NCI-H1436 treated with DMSO at 0.1 percent for 48 hours (cell line): ENCODE measurements around the gene TNFSF13B.
"Not testable (repeated sequence)": the region's sequence is repeated elsewhere in the genome, so short reads cannot be mapped to it uniquely, and the experiment has no call there.

ENCODE experiments used
- DNase-seq: peaks from one replicate; lab custom pipeline; 2025; lab: John Stamatoyannopoulos, UW

Gene TNFSF13B

DNA sequence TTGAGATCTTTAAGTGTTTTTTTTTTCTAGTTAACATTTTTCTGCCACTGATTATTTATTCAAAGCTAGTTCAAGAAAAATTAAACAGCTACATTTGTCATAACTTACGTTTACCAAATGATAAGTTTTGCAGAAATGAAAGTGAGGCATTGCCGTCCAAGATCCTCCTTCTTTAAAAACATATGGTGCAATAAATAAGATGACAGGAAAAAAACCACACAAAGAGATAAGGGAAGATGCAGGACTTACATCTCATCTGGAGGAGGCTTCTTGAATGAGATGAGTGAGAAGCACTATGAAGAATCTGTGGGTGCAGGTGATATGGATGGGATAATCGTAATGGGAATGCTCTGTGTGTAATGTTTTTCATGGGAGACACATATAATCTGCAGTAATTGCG, 12.4 kb downstream of the TNFSF13B start:
- DNase-seq = no peak

DNA sequence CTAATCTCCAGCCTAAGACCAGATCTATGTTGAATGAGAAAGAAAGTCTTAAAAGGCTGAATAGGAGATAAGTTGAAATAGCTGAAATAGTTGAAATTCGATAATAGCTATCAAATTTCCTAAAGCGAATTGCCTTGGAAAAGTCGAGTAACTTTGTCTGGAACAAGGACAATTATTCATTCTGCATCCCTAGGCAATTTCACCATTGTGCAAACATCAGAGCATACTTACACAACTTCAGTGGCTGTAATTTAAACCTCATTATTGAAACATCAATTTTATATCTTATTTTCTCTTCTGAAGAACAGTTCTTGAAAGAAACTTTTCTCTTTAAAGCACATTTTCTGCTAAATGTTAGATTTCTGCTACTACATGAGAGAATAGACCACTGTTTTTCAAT, 13.6 kb downstream of the TNFSF13B start:
- no peak for DNase-seq

DNA sequence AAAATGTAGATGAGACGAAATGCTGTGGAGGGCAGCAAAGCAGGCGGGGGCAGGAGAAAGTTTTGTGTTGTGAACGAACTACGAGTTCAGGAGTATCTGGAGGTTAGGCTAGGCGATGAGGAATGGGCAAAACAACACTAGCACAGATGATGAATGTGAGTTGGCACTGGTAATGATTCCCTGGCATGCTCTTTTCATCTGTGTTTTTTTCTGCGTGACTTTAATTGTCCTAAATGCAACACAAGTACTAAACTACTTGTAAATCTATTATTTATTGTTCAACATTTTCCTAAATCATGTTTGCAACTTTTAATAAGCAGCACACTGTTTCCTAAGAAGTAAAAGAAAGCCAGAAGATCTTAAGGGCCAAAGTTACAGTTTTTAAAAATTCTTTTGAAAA, 19.2 kb downstream of the TNFSF13B start:
- no peak for DNase-seq

DNA sequence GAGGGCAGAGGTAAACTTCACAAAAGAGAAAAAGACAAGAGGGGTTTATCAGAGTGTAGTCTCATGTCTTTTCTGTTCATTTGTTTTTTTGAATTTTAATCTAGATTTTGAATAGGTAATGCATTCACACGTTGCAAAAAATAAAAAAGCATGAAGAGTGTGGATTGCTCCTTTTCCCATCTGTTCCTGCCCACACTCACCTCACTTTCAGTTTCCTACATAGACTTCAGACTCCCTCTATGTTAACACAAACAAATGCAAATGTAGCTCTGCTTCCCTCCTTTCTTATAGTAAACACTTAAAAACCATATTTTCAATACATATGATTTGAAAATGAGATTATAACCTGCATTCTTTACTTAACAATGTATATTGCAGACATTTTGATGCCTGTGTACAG, 20.3 kb downstream of the TNFSF13B start:
- no peak for DNase-seq

DNA sequence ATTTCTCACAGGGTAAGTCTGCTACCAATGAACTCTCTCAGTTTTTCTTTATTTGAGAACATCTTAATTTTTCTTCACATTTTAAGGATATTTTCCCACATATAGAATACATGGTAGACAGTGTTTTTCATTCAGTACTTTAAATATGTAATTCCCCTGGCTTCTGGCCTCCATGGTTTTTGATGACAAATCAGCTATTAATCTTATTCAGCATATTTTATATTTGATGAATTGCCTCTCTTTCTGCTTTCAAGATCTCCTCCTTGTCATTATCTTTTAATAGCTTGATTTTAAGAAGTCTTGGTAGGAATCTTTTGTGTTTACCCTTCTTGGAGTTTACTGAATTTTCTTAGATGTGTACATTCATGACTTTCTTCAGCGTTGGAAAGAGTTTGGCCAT, 27.6 kb downstream of the TNFSF13B start:
- no peak for DNase-seq

DNA sequence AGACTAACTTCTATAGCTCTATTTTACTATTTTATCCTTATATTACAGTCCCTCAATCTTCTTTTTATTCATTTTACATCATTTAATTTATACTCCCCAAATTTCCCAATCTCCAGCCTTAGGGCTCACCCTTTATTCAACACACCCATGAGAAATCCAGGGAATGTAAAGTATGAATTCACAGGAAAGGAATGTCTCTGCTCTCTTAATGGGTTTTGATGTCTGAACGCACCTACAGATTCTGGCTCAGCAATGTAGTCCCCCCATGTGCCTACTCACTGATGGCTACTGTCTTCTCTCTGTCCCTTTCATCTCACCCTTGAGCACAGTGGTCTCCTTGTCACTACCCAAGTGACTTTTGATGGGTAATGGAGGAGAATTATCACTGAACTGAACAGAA, 32.8 kb downstream of the TNFSF13B start:
- no peak for DNase-seq

DNA sequence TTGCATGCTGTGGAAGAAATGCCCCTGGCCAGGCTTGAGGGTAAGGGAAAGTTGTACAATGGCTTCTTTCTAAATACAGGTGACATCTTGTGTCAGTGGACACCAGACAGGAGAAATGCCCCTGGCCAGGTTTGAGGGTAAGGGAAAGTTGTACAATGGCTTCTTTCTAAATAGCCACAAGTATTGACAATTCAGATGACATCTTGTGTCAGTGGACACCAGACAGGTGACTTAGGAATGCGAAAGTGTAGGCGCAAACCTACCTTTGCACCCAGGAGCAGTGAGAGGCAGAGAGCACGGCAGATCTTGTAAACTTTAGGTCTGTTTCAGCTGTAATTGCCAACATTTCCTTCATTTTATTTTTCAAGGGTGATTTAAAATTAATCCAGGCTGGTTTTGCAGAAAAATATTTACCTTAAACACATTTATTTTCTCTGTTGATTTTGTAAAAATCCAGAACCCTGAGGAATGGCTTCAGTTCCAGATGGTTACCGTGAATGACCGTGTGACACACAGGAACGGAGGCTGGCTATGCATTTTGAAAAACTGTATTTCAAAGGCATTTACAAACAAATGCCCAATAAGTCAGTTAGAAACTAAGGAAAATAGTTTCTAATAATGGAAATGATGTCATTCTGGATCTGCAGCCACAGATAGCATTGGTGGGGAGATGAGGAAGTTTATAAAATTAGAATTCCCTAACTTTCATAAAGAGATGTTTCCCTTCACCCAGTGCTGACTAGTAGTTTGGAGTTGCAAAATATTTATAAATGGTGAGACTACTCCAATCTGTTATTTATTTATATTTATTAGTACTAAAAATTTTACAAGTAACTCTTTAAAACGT, 34.9 kb downstream of the TNFSF13B start:
- DNase-seq = no peak

DNA sequence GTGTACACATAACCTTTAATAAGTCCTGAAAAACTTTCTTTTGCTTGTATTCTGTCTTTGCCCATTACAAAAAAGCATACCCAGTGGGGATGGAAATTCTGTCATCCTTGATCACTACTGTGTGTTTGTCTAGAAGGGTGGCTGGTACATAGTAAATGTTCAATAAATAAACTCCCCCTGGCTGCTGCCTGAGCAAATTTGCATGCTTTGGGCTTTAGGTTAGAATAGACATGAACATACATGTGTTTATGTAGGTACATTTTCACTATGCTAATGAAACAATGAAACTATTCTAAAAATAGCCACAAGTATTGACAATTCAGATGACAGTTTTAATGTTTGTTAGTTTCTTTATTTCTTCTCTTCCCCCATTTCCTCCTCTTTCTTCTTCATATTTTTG, 36.1 kb downstream of the TNFSF13B start:
- no peak for DNase-seq

DNA sequence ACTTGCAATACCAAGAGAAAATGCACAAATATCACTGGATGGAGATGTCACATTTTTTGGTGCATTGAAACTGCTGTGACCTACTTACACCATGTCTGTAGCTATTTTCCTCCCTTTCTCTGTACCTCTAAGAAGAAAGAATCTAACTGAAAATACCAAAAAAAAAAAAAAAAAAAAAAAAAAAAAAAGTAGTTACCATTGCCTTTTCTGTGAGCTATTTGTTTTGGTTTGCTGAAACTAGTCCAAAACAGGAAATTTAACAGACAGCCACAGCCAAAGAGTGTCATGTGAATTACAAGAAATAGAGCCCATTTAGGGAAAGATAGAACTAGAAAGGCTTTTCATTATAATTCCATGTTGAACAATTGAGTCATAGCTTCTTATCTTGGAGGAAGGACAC, 37.3 kb downstream of the TNFSF13B start:
- DNase-seq = no peak

DNA sequence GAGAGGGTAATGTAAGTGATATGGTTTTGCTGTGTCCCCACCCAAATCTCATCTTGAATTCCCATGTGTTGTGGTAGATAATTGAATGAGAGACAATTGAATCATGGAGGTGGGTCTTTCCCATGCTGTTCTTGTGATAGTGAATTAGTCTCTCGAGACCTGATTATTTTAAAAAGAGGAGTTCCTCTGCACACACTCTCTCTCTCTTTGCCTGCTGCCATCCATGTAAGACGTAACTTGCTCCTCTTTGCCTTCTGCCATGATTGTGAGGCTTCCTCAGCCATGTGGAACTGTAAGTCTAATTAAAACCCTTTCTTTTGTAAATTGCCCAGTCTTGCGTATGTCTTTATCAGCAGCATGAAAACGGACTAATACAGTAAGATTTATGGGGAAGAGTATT, 42.1 kb downstream of the TNFSF13B start:
- DNase-seq = not testable (repeated sequence)

DNA sequence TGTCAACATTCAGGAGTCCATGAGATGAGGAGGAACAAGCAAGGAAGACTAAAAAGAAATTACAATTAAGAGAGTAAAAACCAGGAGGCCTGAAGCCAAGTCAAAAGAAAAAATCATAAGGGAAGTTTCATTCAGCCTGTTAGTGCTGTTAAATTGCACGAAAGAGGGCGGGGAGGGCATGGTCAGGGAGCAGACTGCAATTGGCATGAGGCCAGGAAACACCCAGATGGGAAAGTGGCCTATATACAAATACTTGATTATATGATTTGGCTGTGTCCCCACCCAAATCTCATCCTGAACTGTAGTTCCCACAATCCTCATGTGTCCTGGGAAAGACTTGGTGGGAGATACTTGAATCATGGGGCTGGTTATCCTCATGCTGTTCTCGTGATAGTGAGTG, 43.9 kb downstream of the TNFSF13B start:
- no peak for DNase-seq

DNA sequence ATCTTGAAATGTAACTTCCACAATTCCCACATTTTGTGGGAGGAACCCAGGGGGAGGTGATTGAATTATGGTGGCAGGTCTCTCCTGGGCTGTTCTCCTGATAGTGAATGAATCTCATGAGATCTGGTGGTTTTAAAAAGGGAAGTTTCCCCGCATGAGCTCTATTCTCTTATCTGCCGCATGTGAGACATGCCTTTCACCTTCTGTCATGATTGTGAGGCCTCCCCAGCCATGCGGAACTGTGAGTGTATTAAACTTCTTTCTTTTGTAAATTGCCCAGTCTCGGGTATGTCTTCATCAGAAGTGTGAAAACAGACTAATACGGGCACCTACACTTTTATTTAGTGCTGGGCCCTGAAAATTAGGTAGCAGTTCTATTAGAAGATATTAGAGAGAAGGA, 45.8 kb downstream of the TNFSF13B start:
- DNase-seq = no peak

DNA sequence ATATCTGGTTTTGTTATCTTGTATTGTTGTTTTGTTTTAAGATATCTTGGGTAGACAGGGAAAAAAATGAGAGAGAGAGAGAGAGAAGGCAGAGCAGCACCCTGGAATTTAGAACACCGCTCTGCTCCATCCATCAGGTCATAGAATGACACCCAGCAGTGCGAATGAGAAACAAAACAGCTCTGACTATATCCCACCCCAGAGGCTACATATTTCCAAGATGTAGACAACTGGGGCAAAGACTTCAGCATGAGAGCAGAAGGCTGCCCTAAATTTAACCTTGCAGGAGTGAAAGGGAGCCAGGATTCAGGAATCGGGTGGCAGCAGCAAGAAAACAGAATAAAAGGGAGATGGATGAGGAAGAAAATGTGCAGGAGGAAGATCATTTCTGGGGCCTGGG, 46.5 kb downstream of the TNFSF13B start:
- DNase-seq = no peak

DNA sequence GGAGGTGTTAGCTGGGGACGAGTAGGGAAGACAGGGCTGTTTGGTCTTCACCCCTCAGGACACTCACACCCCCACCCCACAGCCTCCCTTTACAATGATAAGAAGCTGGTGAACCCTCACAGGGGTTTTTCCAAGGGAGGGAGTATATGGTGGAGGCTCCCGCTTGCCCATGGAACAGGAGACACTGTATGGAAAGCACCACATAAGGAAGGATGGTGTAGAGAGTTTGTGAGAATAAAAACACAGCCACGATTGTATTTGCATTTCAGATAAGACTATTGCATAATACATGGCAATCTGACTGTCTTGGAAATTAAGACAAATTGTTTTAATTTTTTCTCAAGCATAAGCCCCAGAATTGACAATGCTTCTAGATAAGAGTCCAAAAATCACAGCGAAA, 46.9 kb downstream of the TNFSF13B start:
- DNase-seq = no peak

DNA sequence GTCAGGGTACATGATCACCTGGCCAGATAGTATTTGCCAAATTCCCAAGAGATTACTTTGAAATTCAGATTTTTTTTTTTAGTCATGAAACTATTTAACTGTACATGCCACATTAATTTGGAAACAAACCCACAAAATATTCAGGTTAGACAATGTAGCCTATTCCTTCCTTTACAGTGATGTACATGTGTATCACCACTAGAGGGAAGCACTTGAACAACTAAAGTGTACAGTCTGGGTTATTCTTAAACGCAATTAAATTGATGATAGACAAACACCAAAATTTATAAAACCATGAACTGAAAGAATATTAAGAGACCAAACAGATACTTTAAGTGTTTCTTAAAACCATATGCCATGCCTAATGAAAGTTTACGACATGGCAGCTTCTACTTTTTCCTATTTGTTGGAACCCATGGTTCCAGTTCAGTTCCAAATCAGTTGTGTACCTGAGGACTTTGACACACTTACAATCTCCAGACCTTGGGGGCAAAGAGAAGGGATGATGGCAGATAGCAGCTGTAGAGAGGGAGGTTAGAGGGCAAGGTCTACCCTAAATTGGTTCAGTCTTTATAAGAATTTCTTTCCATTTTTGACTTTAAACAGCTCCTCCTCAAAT, 52.8 kb downstream of the TNFSF13B start:
- DNase-seq = no peak

DNA sequence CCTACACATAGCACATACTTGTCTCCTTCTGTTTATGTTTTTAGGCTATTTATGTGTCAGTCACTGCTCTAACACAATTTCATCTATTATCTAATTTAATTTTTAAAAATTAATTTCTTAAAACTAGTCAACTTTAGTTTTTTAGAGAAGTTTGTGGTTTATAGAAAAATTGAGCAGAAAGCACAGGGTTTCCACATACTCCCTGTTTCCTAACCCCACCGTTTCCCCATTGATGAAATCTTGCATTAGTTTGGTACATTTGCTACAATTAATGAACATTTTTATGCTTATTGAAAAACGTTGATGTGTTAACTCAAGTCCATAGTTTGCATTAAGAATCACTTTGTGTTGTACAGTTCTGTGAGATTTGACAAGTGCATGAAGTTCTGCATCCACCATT, 53.5 kb downstream of the TNFSF13B start:
- DNase-seq = no peak

DNA sequence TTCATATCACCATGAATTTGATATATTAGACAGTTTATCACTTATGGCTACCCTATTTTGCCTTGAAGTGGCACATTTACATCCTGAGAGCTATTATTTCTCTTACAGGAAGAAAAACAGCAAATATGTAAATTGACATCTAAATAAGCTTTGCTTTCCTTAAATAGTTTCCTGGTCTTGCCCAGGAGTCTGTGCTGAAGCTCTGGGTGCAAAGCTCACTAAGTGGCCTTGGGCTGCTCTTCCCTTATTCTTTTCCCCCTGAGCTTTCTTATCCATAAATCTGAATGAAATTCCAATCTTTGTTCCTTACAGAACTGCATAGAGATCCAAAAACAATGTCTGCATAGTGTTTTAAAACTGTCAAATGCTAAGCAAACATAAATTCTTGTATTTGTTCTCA, 56.3 kb downstream of the TNFSF13B start:
- no peak for DNase-seq

DNA sequence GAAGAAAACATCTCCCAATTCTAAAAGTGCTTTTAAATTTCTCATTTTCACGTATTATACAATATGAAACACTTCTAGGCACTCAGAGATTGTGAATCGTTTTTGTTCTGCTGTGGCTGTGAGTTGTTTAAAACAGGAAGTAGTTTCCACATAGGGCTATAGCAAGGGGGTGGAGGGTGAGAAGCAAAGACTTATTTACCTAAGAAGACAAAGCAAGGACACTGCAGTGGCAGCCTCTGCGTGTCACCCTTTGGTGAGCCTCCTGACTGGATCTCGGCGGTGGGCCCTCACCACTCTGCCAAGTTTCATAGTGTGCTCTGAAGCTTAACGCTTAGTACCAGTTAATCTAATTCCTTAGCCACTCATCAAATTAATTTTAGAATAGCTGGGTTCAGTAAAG, 56.8 kb downstream of the TNFSF13B start:
- DNase-seq = no peak

DNA sequence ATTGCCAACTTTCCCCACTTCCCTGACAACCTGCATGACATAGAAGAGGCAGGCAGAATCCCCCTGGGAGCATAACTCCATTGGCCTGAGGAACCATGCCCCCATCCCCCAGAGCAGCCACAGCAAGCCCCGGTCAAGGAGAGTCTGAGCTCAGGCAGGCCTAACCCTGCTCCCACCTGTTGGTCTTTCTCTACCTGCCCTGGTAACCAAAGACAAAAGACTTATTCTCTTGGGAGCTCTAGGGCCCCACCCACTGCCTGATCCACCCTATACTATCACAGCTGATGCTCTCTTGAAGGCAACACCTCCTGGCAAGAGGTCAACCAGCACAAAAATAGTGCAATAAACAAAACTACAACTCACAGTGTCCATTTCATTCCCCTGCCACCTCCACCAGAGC, 59.3 kb downstream of the TNFSF13B start:
- no peak for DNase-seq

DNA sequence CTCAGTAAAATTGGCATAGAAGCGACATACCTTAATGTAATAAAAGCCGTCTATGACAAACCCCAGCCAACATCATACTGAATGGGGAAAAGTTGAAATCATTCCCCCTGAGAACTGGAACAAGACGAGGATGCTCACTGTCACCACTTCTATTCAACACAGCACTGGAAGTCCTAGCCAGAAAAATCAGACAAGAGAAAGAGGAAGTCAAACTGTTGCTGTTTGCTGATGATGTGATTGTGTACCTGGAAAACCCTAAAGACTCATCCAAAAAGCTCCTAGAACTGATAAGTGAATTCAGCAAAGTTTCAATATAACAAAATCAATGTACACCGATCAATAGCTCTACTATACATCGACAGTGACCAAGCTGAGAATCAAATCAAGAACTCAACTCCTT, 63.3 kb downstream of the TNFSF13B start:
- DNase-seq = no peak

DNA sequence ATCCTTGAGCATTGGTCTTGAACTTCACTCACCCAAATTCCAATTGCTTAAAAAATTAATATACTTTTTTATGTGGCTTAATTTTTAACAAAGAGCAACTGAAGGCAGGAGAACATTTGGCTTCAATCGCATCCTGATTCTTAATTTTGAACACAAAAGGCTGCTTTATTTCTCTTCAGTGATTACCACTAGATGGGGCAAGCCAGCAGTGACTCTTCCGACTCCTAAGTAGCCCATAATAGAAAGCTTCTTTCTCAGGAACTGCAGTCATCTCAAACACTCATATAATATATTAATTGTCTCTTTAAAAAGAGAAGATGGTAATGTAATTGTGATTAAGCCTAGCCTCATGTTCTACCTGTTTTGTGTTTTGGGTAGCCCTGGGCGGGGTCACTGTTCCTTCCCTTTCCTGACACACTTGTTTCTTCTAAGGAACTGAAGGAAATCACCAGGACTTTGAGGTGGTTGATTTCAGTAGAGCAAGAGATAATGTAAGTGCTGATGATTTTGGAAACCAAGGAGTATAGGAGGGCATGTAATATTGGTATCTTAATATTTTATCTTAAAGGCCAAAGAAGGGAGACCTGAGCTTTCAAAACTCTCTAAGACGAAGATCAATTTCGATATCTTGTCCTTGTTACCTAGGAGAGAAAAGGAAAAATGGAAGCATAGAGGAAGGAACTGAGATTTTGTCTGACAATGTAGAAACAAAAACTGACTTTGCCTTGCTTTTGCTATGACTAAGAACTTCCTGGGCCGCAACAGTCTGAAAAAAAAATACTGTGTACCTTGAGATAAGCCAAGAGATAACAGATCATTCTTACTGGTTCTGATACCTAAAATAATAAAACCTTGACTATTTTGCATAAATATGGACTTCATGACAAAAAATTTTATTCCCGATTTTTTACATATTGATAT, 73.1 kb downstream of the TNFSF13B start:
- no peak for DNase-seq

DNA sequence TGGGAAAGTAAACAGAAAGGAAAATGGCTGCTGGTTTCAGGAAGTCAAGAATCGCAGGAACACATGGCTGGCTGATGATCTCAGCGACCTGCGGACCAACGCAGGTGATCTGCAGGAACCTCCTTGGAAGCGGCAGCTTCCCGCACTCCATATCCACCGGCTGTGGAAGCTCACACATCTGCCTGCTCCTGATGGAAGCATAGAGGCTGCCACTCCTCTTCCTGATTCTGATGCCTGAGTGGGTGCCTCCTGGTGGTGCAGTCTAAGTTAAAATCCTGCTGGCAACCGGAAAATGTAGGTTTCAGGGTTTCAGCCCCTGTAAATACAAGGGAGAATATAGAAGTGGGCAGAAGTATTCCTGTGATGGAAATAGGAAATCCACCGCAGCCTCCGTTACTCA, 75.5 kb downstream of the TNFSF13B start:
- no peak for DNase-seq

DNA sequence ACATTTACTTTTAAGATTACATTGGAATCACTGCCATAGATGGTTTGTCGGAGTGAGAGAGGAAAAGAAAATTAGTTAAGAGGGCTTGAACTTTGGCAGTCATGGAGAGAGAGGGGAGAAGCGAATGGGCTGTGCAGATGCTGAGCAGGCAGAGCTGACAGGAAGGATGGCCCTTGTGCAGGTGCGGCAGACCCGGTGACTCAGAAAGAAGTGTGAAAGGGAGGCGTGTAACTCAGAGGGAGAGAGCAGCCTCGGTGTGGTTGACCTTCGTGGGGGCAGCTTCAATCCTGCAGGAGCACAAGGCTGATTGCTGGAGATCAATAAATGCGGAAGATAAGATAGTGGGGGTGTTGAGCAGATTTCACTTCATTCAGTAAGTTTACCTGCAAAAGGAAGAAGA, 76.9 kb downstream of the TNFSF13B start:
- DNase-seq = no peak
